Fibroblast of lung (primary cell): ENCODE results near the gene TIGD2. TPM values are rescaled to one million over a fixed set of nuclear protein-coding genes. Genes with fewer than 3 reads are reported as not detected.

Experiments
- DNase-seq, 2 donors: peaks; one replicate each; pipeline versions ENCODE4 v3.0.0 to v3.0.0-alpha.2; 2010; ENCODE audit warnings: low read depth in 2 of 2
- H2AFZ ChIP-seq: 2 replicates; pipeline ENCODE4 v1.5.1; 2012; ENCODE audit warnings: low read length, control low read depth, inconsistent platforms
- H3K27ac ChIP-seq: 2 replicates; pipeline ENCODE4 v1.5.1; 2011; ENCODE audit warnings: low read length, control low read depth; ENCODE audit not compliant: insufficient read depth
- H3K27me3 ChIP-seq: 2 replicates; pipeline ENCODE4 v1.5.1; 2011; ENCODE audit warnings: mild to moderate bottlenecking, low read length; ENCODE audit not compliant: control insufficient read depth, insufficient read depth
- H3K36me3 ChIP-seq: 2 replicates; pipeline ENCODE4 v1.5.1; 2011; ENCODE audit warnings: low read length; ENCODE audit not compliant: control insufficient read depth, insufficient read depth
- H3K4me1 ChIP-seq: 2 replicates; pipeline ENCODE4 v1.5.1; 2011; ENCODE audit warnings: low read length; ENCODE audit not compliant: control insufficient read depth, insufficient read depth; ENCODE audit errors: extremely low read depth
- H3K4me2 ChIP-seq: 2 replicates; pipeline ENCODE4 v1.5.1; 2011; ENCODE audit warnings: low read length, control low read depth; ENCODE audit not compliant: insufficient read depth; ENCODE audit errors: extremely low read depth
- H3K4me3 ChIP-seq, 4 experiments: fragments of 200-600 bp in 1 of 4; sonication (generic) in 1 of 4; replicated peaks in 1 of 4; 2 replicates each; pipeline ENCODE4 v1.5.1; 2011 to 2016; ENCODE audit warnings: low read length in 4 of 4, low read depth in 3 of 4, mild to moderate bottlenecking in 3 of 4, control low read depth in 2 of 4, inconsistent platforms in 1 of 4, mixed read lengths in 1 of 4; ENCODE audit not compliant: insufficient read depth in 1 of 4; ENCODE audit errors: control extremely low read depth in 1 of 4
- H3K79me2 ChIP-seq: 2 replicates; pipeline ENCODE4 v1.5.1; 2012; ENCODE audit warnings: mild to moderate bottlenecking, low read length, inconsistent platforms; ENCODE audit not compliant: control insufficient read depth, insufficient read depth
- H3K9ac ChIP-seq: 2 replicates; pipeline ENCODE4 v1.5.1; 2011; ENCODE audit warnings: mild to moderate bottlenecking, low read length, control low read depth; ENCODE audit not compliant: insufficient read depth
- H3K9me3 ChIP-seq: 2 replicates; pipeline ENCODE4 v1.5.1; 2012; ENCODE audit warnings: low read depth, low read length; ENCODE audit not compliant: control insufficient read depth, insufficient read depth
- H4K20me1 ChIP-seq: 2 replicates; pipeline ENCODE4 v1.5.1; 2011; ENCODE audit warnings: low read length; ENCODE audit not compliant: control insufficient read depth, insufficient read depth; ENCODE audit errors: extremely low read depth
- EZH2 ChIP-seq: IDR thresholded peaks from 2 replicates; pipeline ENCODE4 v1.5.1; 2012; ENCODE audit warnings: low read length, control low read depth, mild to moderate bottlenecking; ENCODE audit errors: missing control alignments
- polyA plus RNA-seq, 2 donors: library from polyadenylated mRNA; depleted of rRNA in 1 of 2; stranded (reverse) in 1 of 2; unstranded in 1 of 2; fragments of >200 nt; gene quantifications; 2 replicates each; pipeline ENCODE4 v1.2.1, GENCODE V29; 2011 to 2012; ENCODE audit warnings: missing spikeins in 1 of 2
- total RNA-seq: library from RNA; depleted of rRNA; stranded (reverse); fragments of >200 nt; gene quantifications from 2 replicates; pipeline ENCODE4 v1.2.1, GENCODE V29; 2014
- TF ChIP-seq, protein P1 (sequence below), 2 donors: IDR thresholded peaks in 1 of 2; conservative IDR thresholded peaks in 1 of 2; 1 replicate in 1 of 2; 2 replicates in 1 of 2; pipeline ENCODE4 v1.5.1; 2011 to 2012; ENCODE audit warnings: low read length in 2 of 2, control low read depth in 1 of 2, inconsistent platforms in 1 of 2, low read depth in 1 of 2, mild to moderate bottlenecking in 1 of 2

The TIGD2 gene
- total and polyA plus RNA-seq, 2 donors (not counting 1 experiment from before 2014, with no cell fraction given), result 6.1 to 11.7 TPM

DNA sequence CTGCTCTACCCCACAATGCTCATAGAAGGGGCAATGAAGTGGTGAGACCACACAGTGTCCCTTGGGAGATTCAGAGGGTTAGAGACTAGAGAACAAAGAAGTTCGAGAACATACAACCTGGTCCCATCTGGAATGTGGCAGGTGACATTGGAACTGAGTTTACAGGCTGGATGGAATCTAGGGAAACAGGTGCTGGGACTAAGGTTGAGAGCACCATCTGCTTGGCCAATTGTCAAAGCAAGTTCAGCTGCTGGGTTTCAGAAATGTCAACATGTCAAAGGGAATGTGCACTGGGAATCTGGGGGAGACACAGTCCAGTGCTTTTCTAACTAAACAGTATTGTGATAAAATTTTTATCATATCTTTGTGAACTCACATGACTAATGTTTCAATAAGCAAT lies 38.4 kb upstream of the TIGD2 start:
- Histone ChIP-seq H4K20me1 (no peaks in the 10 kb centered on the region), H3K4me1 (no peaks in the 10 kb centered on the region), H3K79me2 (no peaks in the 10 kb centered on the region), H2AFZ (no peak overlapping the region), H3K4me3 (no peak overlapping the region), H3K27me3 (peaks cover 2% of the 10 kb centered on the region), H3K36me3 (no peaks in the 10 kb centered on the region), H3K9ac (no peak overlapping the region), H3K9me3 (no peaks in the 10 kb centered on the region), H3K27ac (no peak overlapping the region), H3K4me2 (no peak overlapping the region)
- no peak for DNase-seq
- no peak for TF ChIP-seq EZH2
- TF ChIP-seq, protein P1, sequence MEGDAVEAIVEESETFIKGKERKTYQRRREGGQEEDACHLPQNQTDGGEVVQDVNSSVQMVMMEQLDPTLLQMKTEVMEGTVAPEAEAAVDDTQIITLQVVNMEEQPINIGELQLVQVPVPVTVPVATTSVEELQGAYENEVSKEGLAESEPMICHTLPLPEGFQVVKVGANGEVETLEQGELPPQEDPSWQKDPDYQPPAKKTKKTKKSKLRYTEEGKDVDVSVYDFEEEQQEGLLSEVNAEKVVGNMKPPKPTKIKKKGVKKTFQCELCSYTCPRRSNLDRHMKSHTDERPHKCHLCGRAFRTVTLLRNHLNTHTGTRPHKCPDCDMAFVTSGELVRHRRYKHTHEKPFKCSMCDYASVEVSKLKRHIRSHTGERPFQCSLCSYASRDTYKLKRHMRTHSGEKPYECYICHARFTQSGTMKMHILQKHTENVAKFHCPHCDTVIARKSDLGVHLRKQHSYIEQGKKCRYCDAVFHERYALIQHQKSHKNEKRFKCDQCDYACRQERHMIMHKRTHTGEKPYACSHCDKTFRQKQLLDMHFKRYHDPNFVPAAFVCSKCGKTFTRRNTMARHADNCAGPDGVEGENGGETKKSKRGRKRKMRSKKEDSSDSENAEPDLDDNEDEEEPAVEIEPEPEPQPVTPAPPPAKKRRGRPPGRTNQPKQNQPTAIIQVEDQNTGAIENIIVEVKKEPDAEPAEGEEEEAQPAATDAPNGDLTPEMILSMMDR (conservative IDR thresholded peaks at IDR 0.05 in 1 of 2, IDR thresholded peaks at IDR 0.05 in 1 of 2; ENCODE audit: low read depth in 1 of 2, low read length in 2 of 2), result no peak

DNA sequence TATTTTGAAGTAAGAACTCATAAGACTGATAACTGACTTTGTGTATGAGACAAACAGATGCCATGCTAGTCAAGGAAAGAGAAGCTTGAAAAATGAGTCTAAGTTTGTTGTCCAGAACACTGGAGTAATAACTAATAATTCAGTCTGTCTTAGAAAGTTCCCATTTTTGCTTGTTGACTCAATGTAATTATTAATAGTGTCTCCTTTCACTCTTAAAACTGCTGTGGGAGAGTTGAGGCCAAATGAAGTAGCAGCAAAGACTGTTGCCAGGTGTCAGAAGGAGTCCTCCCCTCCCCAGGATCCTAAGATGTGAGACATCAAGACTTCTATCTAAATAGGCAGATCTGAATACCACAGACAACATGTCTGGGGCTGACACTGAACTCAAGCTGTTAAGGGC lies 33.6 kb upstream of the TIGD2 start:
- no peaks in the 10 kb centered on the region for H4K20me1 ChIP-seq
- peak in 1 of 2 donors; percentile 51 for DNase-seq
- no peaks in the 10 kb centered on the region for H3K4me1 ChIP-seq

DNA sequence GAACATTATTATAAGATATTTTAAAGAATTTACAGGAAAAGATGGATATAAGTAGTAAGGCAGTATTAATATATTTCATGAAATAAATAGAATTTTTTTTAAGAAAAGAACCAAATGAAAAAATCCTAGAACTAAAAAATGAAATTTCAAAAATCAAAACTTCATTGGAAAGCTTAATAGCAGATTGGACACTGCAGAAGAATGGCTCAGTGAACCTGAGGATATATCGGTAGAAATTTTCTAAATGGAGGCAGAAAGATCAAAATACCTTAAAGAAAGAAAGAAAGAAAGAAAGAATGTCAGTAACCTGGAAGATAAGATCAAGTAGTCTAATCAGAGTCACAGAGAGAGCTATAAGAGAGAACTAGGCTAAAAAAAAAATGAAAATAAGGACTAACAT lies 33.0 kb upstream of the TIGD2 start:
- H3K36me3 ChIP-seq, result no peaks in the 10 kb centered on the region
- TF ChIP-seq, protein P1 (conservative IDR thresholded peaks at IDR 0.05 in 1 of 2, IDR thresholded peaks at IDR 0.05 in 1 of 2; ENCODE audit: low read depth in 1 of 2, low read length in 2 of 2), result no peak
- no peak for TF ChIP-seq EZH2
- H2AFZ ChIP-seq, result no peak overlapping the region
- no peak overlapping the region for H3K27ac ChIP-seq
- no peaks in the 10 kb centered on the region for H3K79me2 ChIP-seq
- DNase-seq, result no peak
- H3K9ac ChIP-seq, result no peak overlapping the region
- H3K27me3 ChIP-seq, result peaks cover 5% of the 10 kb centered on the region
- H4K20me1 ChIP-seq, result no peaks in the 10 kb centered on the region
- no peaks in the 10 kb centered on the region for H3K4me1 ChIP-seq
- no peak overlapping the region for H3K4me2 ChIP-seq
- H3K9me3 ChIP-seq, result no peaks in the 10 kb centered on the region
- no peak overlapping the region for H3K4me3 ChIP-seq

More for the DNA sequence above, 33.6 kb upstream of the TIGD2 start:
- Histone ChIP-seq H3K27ac (no peak overlapping the region), H3K9ac (no peak overlapping the region), H3K4me2 (no peak overlapping the region), H2AFZ (no peak overlapping the region), H3K9me3 (no peaks in the 10 kb centered on the region), H3K79me2 (no peaks in the 10 kb centered on the region), H3K4me3 (no peak overlapping the region), H3K36me3 (no peaks in the 10 kb centered on the region), H3K27me3 (peaks cover 5% of the 10 kb centered on the region)
- TF ChIP-seq, protein P1 (conservative IDR thresholded peaks at IDR 0.05 in 1 of 2, IDR thresholded peaks at IDR 0.05 in 1 of 2; ENCODE audit: low read depth in 1 of 2, low read length in 2 of 2), result no peak
- TF ChIP-seq EZH2, result no peak
